Ovary (tissue), 9 donors: ENCODE data around the gene TEDC2. TPM values are rescaled to one million over a fixed set of nuclear protein-coding genes. Genes with fewer than 3 reads are reported as not detected.

ENCODE experiments used
- DNase-seq, 5 donors: peaks; one replicate each; pipeline ENCODE4 v3.0.0-alpha.2; 2019 to 2020
- H3K27ac ChIP-seq, 2 donors: fragments of 200-600 bp; one replicate each; pipeline versions ENCODE4 v1.5.1 to v1.8.0; 2019 to 2022
- H3K27me3 ChIP-seq: fragments of 200-600 bp; one replicate; pipeline ENCODE4 v1.8.0; 2022
- H3K36me3 ChIP-seq: fragments of 200-600 bp; sonication (generic); one replicate; pipeline ENCODE4 v1.5.1; 2019
- H3K4me1 ChIP-seq: one replicate; pipeline ENCODE4 v1.8.1; 2013; ENCODE audit warnings: mild to moderate bottlenecking, moderate library complexity; ENCODE audit not compliant: insufficient read depth
- H3K4me3 ChIP-seq: fragments of 200-600 bp; sonication (generic); one replicate; pipeline ENCODE4 v1.5.1; 2017
- H3K9me3 ChIP-seq, 2 donors: fragments of 200-600 bp in 1 of 2; sonication (generic) in 1 of 2; one replicate each; pipeline versions ENCODE4 v1.5.1 to v1.8.1; 2013 to 2019; ENCODE audit warnings: mild to moderate bottlenecking in 1 of 2, moderate library complexity in 1 of 2
- CTCF ChIP-seq, 3 donors: fragments of 450-650 bp in 2 of 3; fragments of 200-600 bp in 1 of 3; IDR thresholded peaks; one replicate each; pipeline versions ENCODE4 v1.5.1 to v1.8.0; 2016 to 2022; ENCODE audit warnings: antibody characterized with exemption in 3 of 3, mild to moderate bottlenecking in 1 of 3
- EP300 ChIP-seq: sonication (generic); formaldehyde crosslinking; IDR thresholded peaks from one replicate; pipeline ENCODE4 v1.6.1; 2017; ENCODE audit warnings: antibody characterized with exemption
- POLR2A ChIP-seq: fragments of 450-650 bp; IDR thresholded peaks from one replicate; pipeline ENCODE4 v1.6.1; 2017; ENCODE audit warnings: antibody characterized with exemption, mild to moderate bottlenecking, moderate library complexity
- WGBS, 3 donors: extraction: QIAGEN DNeasy Blood & Tissue Kit in 1 of 3; methylation state at CpG; one replicate each; pipeline versions ENCODE4 v1.1.5 to v1.1.7; 2013 to 2017; 5-methylcytosine and 5-hydroxymethylcytosine counted together
- intact Hi-C, 4 donors: fragments of 100-400 bp; cut with DNase I; formaldehyde crosslinking; loops; one replicate each; pipeline versions ENCODE4 v1.11.0 to v1.15.1; 2022 to 2023
- polyA plus RNA-seq, 2 donors: library from polyadenylated mRNA; stranded (reverse); fragments of 200-250 nt in 1 of 2; fragments of 350-450 nt in 1 of 2; fragmentation: Illumina TruSeq in 1 of 2; extraction: RNeasy Lipid Tissue Mini Kit (QIAGEN cat#74804) in 1 of 2; gene quantifications; one replicate each; pipeline ENCODE4 v1.2.3, GENCODE V29; 2013 to 2014
- total RNA-seq, 7 donors: library from RNA; depleted of rRNA in 2 of 7; stranded (reverse); fragments of >200 nt in 2 of 7; fragmentation: NEBNext Ultra II Directional in 3 of 7; extraction: Animal tissue kit (Norgen Biotek cat#: 25700) in 3 of 7; gene quantifications; one replicate each; pipeline versions ENCODE4 v1.1.0 to v1.2.4, GENCODE V29; 2016 to 2023
- donor health status: DM: no; HTN: no; CAD: no; lungs with moderate emphysema.
- donor health status: DM: no; HTN: no; CAD: no.
- donor health status: Bipolar disorder and iron deficiency.
- donor health status: DM: yes; HTN: yes; CAD: no.
- donor health status: DM: no; HTN: no; CAD: no.
- donor health status: DM: yes; HTN: yes; CAD: no.

The TEDC2 gene
- total and polyA plus RNA-seq, 9 donors = 0.38 to 2.0 (median 1.3) TPM; not detected in 3

GRCh38 chr16:2424061-2425007 lies 35.6 kb upstream of the TEDC2 start:
- H3K4me3 ChIP-seq = no peak overlapping the region
- H3K36me3 ChIP-seq = no peaks in the 10 kb centered on the region
- TF ChIP-seq POLR2A (no peak), EP300 (no peak), CTCF (IDR thresholded peaks at IDR 0.05) (no peak)
- H3K27ac ChIP-seq = no peak overlapping the region
- H3K27me3 ChIP-seq = no peaks in the 10 kb centered on the region
- intact Hi-C loops = loop anchor here in 1 of 4 donors (10.0 kb wide), 1 partner anchor 80 kb away; no protein-coding TSS in a partner anchor
- no peaks in the 10 kb centered on the region for H3K9me3 ChIP-seq
- H3K4me1 ChIP-seq = no peaks in the 10 kb centered on the region
- no peak for DNase-seq
- WGBS, 3 donors = 82 to 89% (median 86%) methylated on average over 25 of the region's 25 CpGs

- intact Hi-C loops = loop anchor here in 1 of 4 donors (10.0 kb wide), 1 partner anchor 80 kb away; no protein-coding TSS in a partner anchor
- no peaks in the 10 kb centered on the region for H3K9me3 ChIP-seq
- H3K27ac ChIP-seq = no peak overlapping the region
- WGBS, 3 donors = 73 to 80% (median 74%) methylated on average over 9 of the region's 9 CpGs
- no peak for DNase-seq
- TF ChIP-seq EP300 = no peak
- no peak for TF ChIP-seq CTCF (IDR thresholded peaks at IDR 0.05)
- TF ChIP-seq POLR2A = no peak
- no peaks in the 10 kb centered on the region for H3K27me3 ChIP-seq
- H3K4me3 ChIP-seq = no peak overlapping the region
- H3K36me3 ChIP-seq = no peaks in the 10 kb centered on the region
- peaks cover 1% of the 10 kb centered on the region for H3K4me1 ChIP-seq
Measured at GRCh38 chr16:2425008-2425518, 34.8 kb upstream of the TEDC2 start.

- WGBS, 3 donors = 92 to 95% (median 94%) methylated on average over 13 of the region's 13 CpGs
- H3K4me1 ChIP-seq = peaks cover 2% of the 10 kb centered on the region
- H3K27ac ChIP-seq = no peak overlapping the region
- H3K4me3 ChIP-seq = no peak overlapping the region
- intact Hi-C loops = loop anchor here in 1 of 4 donors (10.0 kb wide), 1 partner anchor 79 kb away; no protein-coding TSS in a partner anchor
- H3K36me3 ChIP-seq = no peaks in the 10 kb centered on the region
- H3K27me3 ChIP-seq = no peaks in the 10 kb centered on the region
- H3K9me3 ChIP-seq = no peaks in the 10 kb centered on the region
- TF ChIP-seq EP300 (no peak), POLR2A (no peak), CTCF (IDR thresholded peaks at IDR 0.05) (no peak)
- no peak for DNase-seq
Measured at GRCh38 chr16:2425825-2426430, 34.0 kb upstream of the TEDC2 start.

- 89 to 96% (median 90%) methylated on average over 6 of the region's 6 CpGs for WGBS, 3 donors
- H3K27me3 ChIP-seq = no peaks in the 10 kb centered on the region
- no peak overlapping the region for H3K27ac ChIP-seq
- H3K36me3 ChIP-seq = no peaks in the 10 kb centered on the region
- H3K4me1 ChIP-seq = peaks cover 2% of the 10 kb centered on the region
- intact Hi-C loops = loop anchor here in 1 of 4 donors (10.0 kb wide), 1 partner anchor 78 kb away; no protein-coding TSS in a partner anchor
- H3K4me3 ChIP-seq = no peak overlapping the region
- H3K9me3 ChIP-seq = no peaks in the 10 kb centered on the region
- DNase-seq = no peak
- TF ChIP-seq CTCF (IDR thresholded peaks at IDR 0.05) = no peak
- no peak for TF ChIP-seq EP300
- TF ChIP-seq POLR2A = no peak
Measured at GRCh38 chr16:2426941-2427361, 33.0 kb upstream of the TEDC2 start.
